HepG2 (cell line): ENCODE measurements around the gene RPF1. TPM values are rescaled to one million over a fixed set of nuclear protein-coding genes. Genes with fewer than 3 reads are reported as not detected.

ENCODE experiments used
- ARNTL ChIP-seq: sonication (generic); formaldehyde crosslinking; IDR thresholded peaks from 2 replicates; pipeline ENCODE4 v1.4.0; 2020; ENCODE audit warnings: mild to moderate bottlenecking, missing genetic modification reagents
- CEBPZ ChIP-seq: IDR thresholded peaks from 2 replicates; pipeline ENCODE4 v1.6.1; 2012; ENCODE audit warnings: low read length, improper control_type of control experiment
- ETV6 ChIP-seq: sonication (generic); formaldehyde crosslinking; conservative IDR thresholded peaks from 2 replicates; pipeline ENCODE4 v1.4.0; 2020; ENCODE audit warnings: missing genetic modification reagents
- FOXJ3 ChIP-seq: sonication (generic); formaldehyde crosslinking; IDR thresholded peaks from 2 replicates; pipeline ENCODE4 v1.4.0; 2020; ENCODE audit warnings: missing genetic modification reagents, mild to moderate bottlenecking, borderline replicate concordance
- KAT8 ChIP-seq: IDR thresholded peaks from 2 replicates; pipeline ENCODE4 v1.6.1; 2016; ENCODE audit warnings: missing genetic modification reagents, missing compliant biosample characterization
- MED8 ChIP-seq: sonication (generic); formaldehyde crosslinking; IDR thresholded peaks from 2 replicates; pipeline ENCODE4 v1.8.1; 2023; ENCODE audit warnings: mild to moderate bottlenecking, missing genetic modification reagents; ENCODE audit not compliant: insufficient replicate concordance
- MIER3 ChIP-seq: IDR thresholded peaks from 2 replicates; pipeline ENCODE4 v1.6.1; 2016; ENCODE audit warnings: missing compliant biosample characterization, borderline replicate concordance
- MTF2 ChIP-seq: sonication (generic); formaldehyde crosslinking; IDR thresholded peaks from 2 replicates; pipeline ENCODE4 v1.5.0; 2020; ENCODE audit warnings: missing genetic modification reagents, borderline replicate concordance
- NFYB ChIP-seq: sonication (generic); formaldehyde crosslinking; IDR thresholded peaks from 2 replicates; pipeline ENCODE4 v1.4.0; 2020; ENCODE audit warnings: missing genetic modification reagents
- RBM22 ChIP-seq: fragments of 200-400 bp; formaldehyde crosslinking; optimal IDR thresholded peaks from 2 replicates; pipeline ENCODE3; 2017; ENCODE audit warnings: mild to moderate bottlenecking, low read length, moderate library complexity
- YEATS2 ChIP-seq: sonication (generic); formaldehyde crosslinking; IDR thresholded peaks from 2 replicates; pipeline ENCODE4 v1.4.0; 2020; ENCODE audit warnings: missing genetic modification reagents, borderline replicate concordance
- ZBTB44 ChIP-seq: sonication (generic); formaldehyde crosslinking; IDR thresholded peaks from 2 replicates; pipeline ENCODE4 v1.4.0; 2020; ENCODE audit warnings: missing genetic modification reagents
- ZFP1 ChIP-seq: IDR thresholded peaks from 2 replicates; pipeline ENCODE4 v1.6.1; 2016
- ZNF30 ChIP-seq: sonication (generic); formaldehyde crosslinking; IDR thresholded peaks from 2 replicates; pipeline ENCODE4 v1.5.0; 2020; ENCODE audit warnings: mild to moderate bottlenecking, missing genetic modification reagents
- ZNF574 ChIP-seq: sonication (generic); formaldehyde crosslinking; IDR thresholded peaks from 2 replicates; pipeline ENCODE4 v1.4.0; 2020; ENCODE audit warnings: missing genetic modification reagents
- ZNF670 ChIP-seq: sonication (generic); formaldehyde crosslinking; IDR thresholded peaks from 2 replicates; pipeline ENCODE4 v1.8.0; 2022; ENCODE audit warnings: mild to moderate bottlenecking, missing genetic modification reagents, borderline replicate concordance
- ZNF781 ChIP-seq: sonication (generic); formaldehyde crosslinking; IDR thresholded peaks from 2 replicates; pipeline ENCODE4 v1.5.1; 2020; ENCODE audit warnings: borderline replicate concordance, mild to moderate bottlenecking, missing genetic modification reagents; ENCODE audit errors: not compliant biosample characterization
- ZNF788 ChIP-seq: sonication (generic); formaldehyde crosslinking; IDR thresholded peaks from 2 replicates; pipeline ENCODE4 v1.5.0; 2020; ENCODE audit warnings: mild to moderate bottlenecking, missing genetic modification reagents, borderline replicate concordance
- ZSCAN31 ChIP-seq: sonication (generic); formaldehyde crosslinking; IDR thresholded peaks from 2 replicates; pipeline ENCODE4 v1.5.0; 2020; ENCODE audit warnings: low read depth, mild to moderate bottlenecking, missing genetic modification reagents
- polyA plus RNA-seq, 8 experiments: library from polyadenylated mRNA; depleted of rRNA in 3 of 8; stranded (reverse) in 7 of 8; unstranded in 1 of 8; fragments of >200 nt; fragmentation: Illumina TruSeq in 4 of 8; extraction: Trizol in 4 of 8; gene quantifications; 2 replicates each; pipeline versions ENCODE4 v1.2.1 to v1.2.3, GENCODE V29; 2011 to 2016; ENCODE audit warnings: low read depth in 4 of 8, missing spikeins in 1 of 8, mixed read lengths in 1 of 8; ENCODE audit not compliant: insufficient read depth in 1 of 8
- total RNA-seq, 5 experiments: library from RNA; depleted of rRNA; stranded (reverse); fragments of >200 nt; fragmentation: Illumina TruSeq; extraction: Trizol; gene quantifications; 2 replicates each; pipeline ENCODE4 v1.2.3, GENCODE V29; 2016; ENCODE audit warnings: low read depth in 1 of 5

RPF1 gene
- total and polyA plus RNA-seq, 2 of the 13 experiments (the other 11 are each of a cell fraction or from before 2014, with no cell fraction given) = 23.0 to 39.0 TPM

GRCh38 chr1:84478876-84479868, at the start of gene RPF1 (continued):
- TF ChIP-seq CEBPZ = no peak
- peak; percentile 64; the same call in 1 of the 2 replicates for TF ChIP-seq ZSCAN31 (CRISPR knock-in tag)
- TF ChIP-seq NFYB (CRISPR knock-in tag) = 0 out of 2 replicates have a peak, but pooled peaks have one; percentile 6
- TF ChIP-seq YEATS2 (CRISPR knock-in tag) = peak; percentile 83; the same call in 1 of the 2 replicates
- TF ChIP-seq MED8 = peak; percentile 67
- TF ChIP-seq FOXJ3 = no peak
- no peak for TF ChIP-seq ZNF30 (CRISPR knock-in tag)
- peak; percentile 72 for TF ChIP-seq RBM22
- TF ChIP-seq ZNF574 (CRISPR knock-in tag) = peak; percentile 88
- no peak for TF ChIP-seq ZNF781 (CRISPR knock-in tag)
- no peak for TF ChIP-seq ZFP1 (CRISPR knock-in tag)
- peak; percentile 47; the same call in 1 of the 2 replicates for TF ChIP-seq ZNF788 (CRISPR knock-in tag)
- peak; percentile 99 for TF ChIP-seq KAT8
- no peak for TF ChIP-seq ZBTB44
- 0 out of 2 replicates have a peak, but pooled peaks have one; percentile 4 for TF ChIP-seq MIER3 (CRISPR knock-in tag)
- peak; percentile 79; the same call in 1 of the 2 replicates for TF ChIP-seq ETV6 (CRISPR knock-in tag)
- TF ChIP-seq MTF2 (CRISPR knock-in tag) = peak; percentile 99
- TF ChIP-seq ZNF670 (CRISPR knock-in tag) = peak; percentile 55; the same call in 1 of the 2 replicates
- TF ChIP-seq ARNTL = no peak
